HCT116 (cell line): ENCODE data around the gene PLXDC1. TPM values are rescaled to one million over a fixed set of nuclear protein-coding genes. Genes with fewer than 3 reads are reported as not detected.

Experiments used
- ATAC-seq: fragments of 200-7000 bp; cut with Tn5 transposase; 2 replicates; pipeline ENCODE4 v1.9.1; 2020; ENCODE audit warnings: mild to moderate bottlenecking, moderate library complexity
- BruUV-seq: library from RNA; stranded (reverse); fragments of 400-500 nt; replicated peaks from 2 replicates; lab custom pipeline; 2021; lab: Mats Ljungman, UMichigan
- CTCF ChIA-PET: fragments of 300-600 bp; sonication (Branson Sonifier 250); formaldehyde crosslinking; loops from one replicate; lab custom pipeline; 2021; ENCODE audit warnings: antibody characterized with exemption; lab: Charles Lee
- POLR2A ChIA-PET: fragments of 300-600, 350-600 bp; sonication (Branson Sonifier 250); formaldehyde crosslinking; loops from one replicate; lab custom pipeline; 2021; ENCODE audit warnings: antibody characterized with exemption; lab: Charles Lee
- RAD21 ChIA-PET, 2 experiments: fragments of 300-600 bp; sonication (Branson Sonifier 250); formaldehyde crosslinking; loops; one replicate each; lab custom pipeline; 2023; ENCODE audit warnings: low total read pairs in 2 of 2; ENCODE audit not compliant: uncharacterized antibody in 2 of 2, unreplicated experiment in 2 of 2, low non-redundant PET in 1 of 2; lab: Charles Lee
- DNase-seq: peaks from one replicate; pipeline ENCODE4 v3.0.0-alpha.2; 2010; ENCODE audit warnings: low read depth, low spot score
- H2AFZ ChIP-seq: fragments of 200-600 bp; shearing (Covaris generic), sonication (generic); 2 replicates; pipeline ENCODE4 v1.6.1; 2017; ENCODE audit warnings: low read depth, mixed run types, mixed read lengths, antibody characterized with exemption, low read length; ENCODE audit not compliant: poor library complexity, severe bottlenecking
- H3K27ac ChIP-seq: 2 replicates; pipeline ENCODE4 v1.5.1; 2012; ENCODE audit warnings: low read depth, low read length
- H3K27me3 ChIP-seq: fragments of 200-600 bp; sonication (generic); 2 replicates; pipeline ENCODE4 v1.6.1; 2016; ENCODE audit warnings: mixed run types, low read length, mixed read lengths; ENCODE audit not compliant: insufficient read depth
- H3K36me3 ChIP-seq, 2 experiments: fragments of 200-500 bp in 1 of 2; fragments of 200-600 bp in 1 of 2; sonication (Bioruptor generic) in 1 of 2; sonication (generic) in 1 of 2; 2 replicates each; pipeline versions ENCODE4 v1.5.1 to v1.6.1; 2014 to 2016; ENCODE audit warnings: low read length in 2 of 2, inconsistent platforms in 1 of 2, mixed read lengths in 1 of 2, mixed run types in 1 of 2; ENCODE audit not compliant: insufficient read depth in 2 of 2, control insufficient read depth in 1 of 2
- H3K4me1 ChIP-seq, 2 experiments: fragments of 200-600 bp in 1 of 2; sonication (generic) in 1 of 2; 2 replicates each; pipeline versions ENCODE4 v1.5.1 to v1.6.1; 2012 to 2017; ENCODE audit warnings: low read length in 2 of 2, inconsistent platforms in 1 of 2, mild to moderate bottlenecking in 1 of 2, mixed read lengths in 1 of 2, mixed run types in 1 of 2, moderate library complexity in 1 of 2; ENCODE audit not compliant: insufficient read depth in 2 of 2, control insufficient read depth in 1 of 2
- H3K4me2 ChIP-seq: fragments of 200-600 bp; sonication (generic); 2 replicates; pipeline ENCODE4 v1.6.1; 2017; ENCODE audit warnings: mixed run types, low read length, mixed read lengths
- H3K4me3 ChIP-seq, 2 experiments: fragments of 200-600 bp in 1 of 2; sonication (generic) in 1 of 2; replicated peaks in 1 of 2; 2 replicates each; pipeline ENCODE4 v1.5.1; 2011 to 2016; ENCODE audit warnings: low read length in 2 of 2, control low read depth in 1 of 2, low read depth in 1 of 2, mild to moderate bottlenecking in 1 of 2, mixed read lengths in 1 of 2, mixed run types in 1 of 2
- H3K79me2 ChIP-seq: fragments of 200-600 bp; sonication (generic); 2 replicates; pipeline ENCODE4 v1.6.1; 2017; ENCODE audit warnings: mild to moderate bottlenecking, mixed run types, low read length, moderate library complexity, mixed read lengths; ENCODE audit not compliant: insufficient read depth
- H3K9ac ChIP-seq: fragments of 200-600 bp; sonication (generic); 2 replicates; pipeline ENCODE4 v1.6.1; 2016; ENCODE audit warnings: low read length, mixed read lengths
- H3K9me2 ChIP-seq: fragments of 200-600 bp; sonication (generic), shearing (Covaris generic); 2 replicates; pipeline ENCODE4 v1.6.1; 2017; ENCODE audit warnings: mixed run types, mild to moderate bottlenecking, moderate library complexity; ENCODE audit not compliant: insufficient read depth
- H3K9me3 ChIP-seq, 2 experiments: fragments of 200-500 bp in 1 of 2; fragments of 200-600 bp in 1 of 2; sonication (Bioruptor generic) in 1 of 2; sonication (generic) in 1 of 2; 2 replicates each; pipeline ENCODE4 v1.6.1; 2014 to 2017; ENCODE audit warnings: low read length in 2 of 2, mixed read lengths in 2 of 2, inconsistent platforms in 1 of 2, low read depth in 1 of 2, mild to moderate bottlenecking in 1 of 2, mixed run types in 1 of 2, moderate library complexity in 1 of 2; ENCODE audit not compliant: control insufficient read depth in 1 of 2, insufficient read depth in 1 of 2
- H4K20me1 ChIP-seq: fragments of 200-600 bp; sonication (generic), shearing (Covaris generic); 2 replicates; pipeline ENCODE4 v1.6.1; 2017; ENCODE audit warnings: mixed run types, mild to moderate bottlenecking, moderate library complexity; ENCODE audit not compliant: insufficient read depth
- ATF3 ChIP-seq: IDR thresholded peaks from 2 replicates; pipeline ENCODE4 v1.6.1; 2012
- CTCF ChIP-seq, 3 experiments: fragments of 200-600 bp in 1 of 3; sonication (generic) in 1 of 3; IDR thresholded peaks in 2 of 3; conservative IDR thresholded peaks in 1 of 3; 2 replicates each; pipeline ENCODE4 v1.5.1; 2012 to 2017; ENCODE audit warnings: low read depth in 2 of 3, low read length in 2 of 3, antibody characterized with exemption in 1 of 3, borderline replicate concordance in 1 of 3, control low read depth in 1 of 3, mild to moderate bottlenecking in 1 of 3, mixed read lengths in 1 of 3, mixed run types in 1 of 3, moderate library complexity in 1 of 3; ENCODE audit not compliant: insufficient read depth in 1 of 3
- FOSL1 ChIP-seq: IDR thresholded peaks from 2 replicates; pipeline ENCODE4 v1.6.1; 2012; ENCODE audit warnings: low read depth
- RAD21 ChIP-seq: IDR thresholded peaks from 2 replicates; pipeline ENCODE4 v1.6.1; 2012; ENCODE audit warnings: low read depth, mild to moderate bottlenecking
- SIN3A ChIP-seq: IDR thresholded peaks from 2 replicates; pipeline ENCODE4 v1.6.1; 2012; ENCODE audit warnings: low read depth
- YY1 ChIP-seq: IDR thresholded peaks from 2 replicates; pipeline ENCODE4 v1.6.1; 2011; ENCODE audit warnings: low read length, low read depth, moderate library complexity, mild to moderate bottlenecking; ENCODE audit not compliant: insufficient replicate concordance; ENCODE audit errors: extremely low read depth
- ZFX ChIP-seq: fragments of 450-650 bp; IDR thresholded peaks from 2 replicates; pipeline ENCODE4 v1.6.1; 2017
- intact Hi-C: fragments of 100-400 bp; cut with micrococcal nuclease; formaldehyde crosslinking; loops from 2 replicates; pipeline ENCODE4 v1.10.0; 2022
- total RNA-seq: library from RNA; stranded (reverse); gene quantifications from one replicate; pipeline ENCODE4 v1.2.1, GENCODE V29; 2021; ENCODE audit not compliant: unreplicated experiment

The PLXDC1 gene
- total RNA-seq, 1 experiment from 2014 or later = 1.8 TPM

- no peak for TF ChIP-seq ZFX
- no peak for TF ChIP-seq FOSL1
- no peak for TF ChIP-seq CTCF (IDR thresholded peaks at IDR 0.05 in 2 of 3, conservative IDR thresholded peaks at IDR 0.05 in 1 of 3; ENCODE audit: borderline replicate concordance in 1 of 3, insufficient read depth in 1 of 3, low read depth in 2 of 3, low read length in 2 of 3)
- no peak for TF ChIP-seq RAD21
- TF ChIP-seq SIN3A = no peak
- TF ChIP-seq, all 23 proteins: peak for 0
Observed at GRCh38 chr17:39077252-39077651, 74.2 kb downstream of the PLXDC1 start (continued).

GRCh38 chr17:39074676-39075075, 76.8 kb downstream of the PLXDC1 start:
- POLR2A ChIA-PET = interaction anchor here (1.2 kb wide), 1 partner anchor 125 kb away, joined by 3 read pairs; the partner anchor contains the start of gene RPL19

More at GRCh38 chr17:39074676-39075075, 76.8 kb downstream of the PLXDC1 start:
- Histone ChIP-seq H3K79me2 (no peaks in the 10 kb centered on the region), H3K9me2 (no peaks in the 10 kb centered on the region), H3K4me3 (no peak overlapping the region), H3K36me3 (no peaks in the 10 kb centered on the region), H3K4me1 (no peaks in the 10 kb centered on the region), H3K9ac (no peak overlapping the region), H3K4me2 (no peak overlapping the region), H3K27me3 (no peaks in the 10 kb centered on the region), H3K9me3 (no peaks in the 10 kb centered on the region), H4K20me1 (no peaks in the 10 kb centered on the region), H2AFZ (no peak overlapping the region), H3K27ac (no peak overlapping the region)
- DNase-seq = no peak
- ATAC-seq = no peak
- TF ChIP-seq ATF3 = no peak
- TF ChIP-seq YY1 = no peak
- ChIA-PET CTCF (interaction anchor here (0.5 kb wide), 1 partner anchor 69 kb away, joined by 3 read pairs; no protein-coding TSS in a partner anchor), RAD21 (no interaction called here)
- BruUV-seq = no TSS peak
- intact Hi-C loops = no loop called here
